Colonic mucosa (tissue), 4 donors: ENCODE measurements around the gene KRTAP9-1. TPM values are rescaled to one million over a fixed set of nuclear protein-coding genes. Genes with fewer than 3 reads are reported as not detected.
"Not testable (repeated sequence)": the region's sequence is repeated elsewhere in the genome, so short reads cannot be mapped to it uniquely, and the experiment has no call there.

Experiments
- DNase-seq: peaks from one replicate; pipeline ENCODE4 v3.0.0-alpha.2; 2020
- H3K27ac ChIP-seq: fragments of 200-600 bp; one replicate; pipeline ENCODE4 v1.8.0; 2021
- H3K27me3 ChIP-seq: fragments of 200-600 bp; one replicate; pipeline ENCODE4 v1.8.0; 2021
- H3K36me3 ChIP-seq: fragments of 200-600 bp; one replicate; pipeline ENCODE4 v1.8.0; 2021
- H3K4me1 ChIP-seq: fragments of 200-600 bp; one replicate; pipeline ENCODE4 v1.8.0; 2021; ENCODE audit warnings: mild to moderate bottlenecking
- H3K4me3 ChIP-seq: fragments of 200-600 bp; one replicate; pipeline ENCODE4 v1.8.0; 2021
- H3K9ac ChIP-seq, 2 donors: one replicate each; pipeline ENCODE4 v1.7.0; 2013; ENCODE audit warnings: control low read depth in 2 of 2, low read depth in 2 of 2, low read length in 2 of 2
- H3K9me3 ChIP-seq: fragments of 200-600 bp; one replicate; pipeline ENCODE4 v1.8.0; 2021
- CTCF ChIP-seq: fragments of 200-600 bp; IDR thresholded peaks from one replicate; pipeline ENCODE4 v1.8.0; 2022; ENCODE audit warnings: antibody characterized with exemption, mild to moderate bottlenecking
- intact Hi-C: fragments of 100-400 bp; cut with DNase I; formaldehyde crosslinking; loops from one replicate; pipeline ENCODE4 v1.14.1; 2022
- total RNA-seq, 2 donors: library from RNA; stranded (reverse); fragmentation: NEBNext Ultra II Directional in 1 of 2; extraction: Animal tissue kit (Norgen Biotek cat#: 25700) in 1 of 2; gene quantifications; one replicate each; pipeline ENCODE4 v1.2.1, GENCODE V29; 2021
- donor health status: healthy.
- donor health status: DM: no; HTN: no; CAD: no.
- donor health status: DM: no; HTN: no; CAD: no.

KRTAP9-1 gene
- total RNA-seq, 2 donors from 2014 or later = not detected

GRCh38 chr17:41230094-41230493 lies 40.4 kb downstream of the KRTAP9-1 start:
- no peak for DNase-seq
- H3K36me3 ChIP-seq = no peaks in the 10 kb centered on the region
- intact Hi-C loops = no loop called here

GRCh38 chr17:41231731-41232130 lies 42.0 kb downstream of the KRTAP9-1 start:
- Histone ChIP-seq H3K9me3 (no peaks in the 10 kb centered on the region), H3K27me3 (no peaks in the 10 kb centered on the region), H3K4me3 (no peak overlapping the region), H3K36me3 (no peaks in the 10 kb centered on the region), H3K9ac (no peak overlapping the region), H3K27ac (no peak overlapping the region), H3K4me1 (no peaks in the 10 kb centered on the region)
- TF ChIP-seq CTCF = no peak
- no peak for DNase-seq
- intact Hi-C loops = no loop called here

More at GRCh38 chr17:41230094-41230493, 40.4 kb downstream of the KRTAP9-1 start:
- no peaks in the 10 kb centered on the region for H3K9me3 ChIP-seq
- H3K4me3 ChIP-seq = no peak overlapping the region
- TF ChIP-seq CTCF = no peak
- no peaks in the 10 kb centered on the region for H3K4me1 ChIP-seq
- H3K27ac ChIP-seq = no peak overlapping the region
- H3K27me3 ChIP-seq = no peaks in the 10 kb centered on the region
- H3K9ac ChIP-seq = no peak overlapping the region

- H3K27ac ChIP-seq, H3K9me3 ChIP-seq, intact Hi-C loops, H3K4me1 ChIP-seq, H3K27me3 ChIP-seq, H3K9ac ChIP-seq, DNase-seq, H3K36me3 ChIP-seq, H3K4me3 ChIP-seq: not testable (repeated sequence)
Observed at GRCh38 chr17:41232399-41233105, 42.9 kb downstream of the KRTAP9-1 start, which contains the start of gene KRTAP9-3. KRTAP9-3 (plus strand) TSS chr17:41232449; CDS start chr17:41232502, 53 bp downstream.

GRCh38 chr17:41237116-41237515 lies 47.4 kb downstream of the KRTAP9-1 start:
- not testable (repeated sequence) for H3K9me3 ChIP-seq, DNase-seq

GRCh38 chr17:41237949-41238437 lies 48.3 kb downstream of the KRTAP9-1 start, which contains the start of gene KRTAP9-8:
KRTAP9-8 (plus strand) TSS chr17:41237999; CDS start chr17:41238052, 53 bp downstream.
- H3K4me3 ChIP-seq, H3K9me3 ChIP-seq, H3K4me1 ChIP-seq, H3K36me3 ChIP-seq, DNase-seq, H3K9ac ChIP-seq, H3K27ac ChIP-seq, H3K27me3 ChIP-seq, intact Hi-C loops: not testable (repeated sequence)

More at GRCh38 chr17:41237116-41237515, 47.4 kb downstream of the KRTAP9-1 start:
- H3K4me3 ChIP-seq, H3K27me3 ChIP-seq, H3K36me3 ChIP-seq, intact Hi-C loops, H3K4me1 ChIP-seq, H3K9ac ChIP-seq, H3K27ac ChIP-seq: not testable (repeated sequence)

Other genes starting within 250 kb of the KRTAP9-1 start
- not detected for gene KRT39, start 222.9 kb upstream of the KRTAP9-1 start, total RNA-seq
- under 1 TPM in 1 of 2 donors, not detected in 1; 0.32 TPM for gene KRT40, start 205.6 kb upstream of the KRTAP9-1 start, total RNA-seq
- not detected for gene KRTAP3-3, start 195.7 kb upstream of the KRTAP9-1 start, total RNA-seq
- not detected for gene KRTAP3-2, start 190.0 kb upstream of the KRTAP9-1 start, total RNA-seq
- not detected for gene KRTAP3-1, start 180.8 kb upstream of the KRTAP9-1 start, total RNA-seq
- gene KRTAP1-5, start 162.7 kb upstream of the KRTAP9-1 start, total RNA-seq = not detected
- gene KRTAP1-4, start 159.7 kb upstream of the KRTAP9-1 start, total RNA-seq = not detected
- gene KRTAP1-3, start 155.0 kb upstream of the KRTAP9-1 start, total RNA-seq = not detected
- gene KRTAP1-1, start 148.4 kb upstream of the KRTAP9-1 start, total RNA-seq = not detected
- gene KRTAP2-1, start 142.6 kb upstream of the KRTAP9-1 start, total RNA-seq = not detected
- gene KRTAP2-2, start 134.7 kb upstream of the KRTAP9-1 start, total RNA-seq = not detected
- gene KRTAP2-3, start 129.8 kb upstream of the KRTAP9-1 start, total RNA-seq = not detected
- not detected for gene KRTAP2-4, start 124.0 kb upstream of the KRTAP9-1 start, total RNA-seq
- gene KRTAP4-7, start 105.7 kb upstream of the KRTAP9-1 start, total RNA-seq = not detected
- gene KRTAP4-8, start 91.7 kb upstream of the KRTAP9-1 start, total RNA-seq = not detected
- gene KRTAP4-16, start 87.7 kb upstream of the KRTAP9-1 start, total RNA-seq = not detected
- not detected for gene KRTAP4-9, start 84.5 kb upstream of the KRTAP9-1 start, total RNA-seq
- gene KRTAP4-11, start 71.5 kb upstream of the KRTAP9-1 start, total RNA-seq = not detected
- not detected for gene KRTAP4-12, start 65.7 kb upstream of the KRTAP9-1 start, total RNA-seq
- not detected for gene KRTAP4-6, start 49.3 kb upstream of the KRTAP9-1 start, total RNA-seq
- gene KRTAP4-5, start 40.1 kb upstream of the KRTAP9-1 start, total RNA-seq = not detected
- gene KRTAP4-4, start 29.1 kb upstream of the KRTAP9-1 start, total RNA-seq = not detected
- not detected for gene KRTAP4-3, start 21.7 kb upstream of the KRTAP9-1 start, total RNA-seq
- not detected for gene KRTAP4-2, start 11.7 kb upstream of the KRTAP9-1 start, total RNA-seq
- under 1 TPM in 1 of 2 donors, not detected in 1; 0.53 TPM for gene KRTAP4-1, start 5.0 kb upstream of the KRTAP9-1 start, total RNA-seq
- not detected for gene KRTAP9-2, start 36.8 kb downstream of the KRTAP9-1 start, total RNA-seq
- not detected for gene KRTAP9-3, start 42.6 kb downstream of the KRTAP9-1 start, total RNA-seq
- gene KRTAP9-8, start 48.1 kb downstream of the KRTAP9-1 start, total RNA-seq = not detected
- gene KRTAP9-4, start 59.8 kb downstream of the KRTAP9-1 start, total RNA-seq = not detected
- gene KRTAP9-9, start 65.5 kb downstream of the KRTAP9-1 start, total RNA-seq = not detected
- gene KRTAP9-6, start 75.5 kb downstream of the KRTAP9-1 start, total RNA-seq = not detected
- not detected for gene KRTAP9-7, start 85.8 kb downstream of the KRTAP9-1 start, total RNA-seq
- gene KRTAP29-1, start 113.0 kb downstream of the KRTAP9-1 start, total RNA-seq = not detected
- not detected for gene KRTAP16-1, start 119.4 kb downstream of the KRTAP9-1 start, total RNA-seq
- gene KRTAP17-1, start 125.8 kb downstream of the KRTAP9-1 start, total RNA-seq = not detected
- gene KRT33A, start 160.9 kb downstream of the KRTAP9-1 start, total RNA-seq = not detected
- gene KRT33B, start 179.9 kb downstream of the KRTAP9-1 start, total RNA-seq = not detected
- gene KRT34, start 192.4 kb downstream of the KRTAP9-1 start, total RNA-seq = not detected
- not detected for gene KRT31, start 207.7 kb downstream of the KRTAP9-1 start, total RNA-seq
- not detected for gene KRT37, start 234.7 kb downstream of the KRTAP9-1 start, total RNA-seq